Thoracic aorta (tissue), 2 donors: Measurements from ENCODE around the gene EIF2B4. TPM values are rescaled to one million over a fixed set of nuclear protein-coding genes. Genes with fewer than 3 reads are reported as not detected.

Experiments used
- ATAC-seq: fragments of 150-250 bp; one replicate; pipeline ENCODE4 v1.8.0; 2017; ENCODE audit warnings: low read depth; ENCODE audit not compliant: insufficient number of reproducible peaks, low FRiP score
- DNase-seq: peaks from one replicate; pipeline ENCODE4 v3.0.0-alpha.2; 2020; ENCODE audit warnings: low spot score
- H3K27ac ChIP-seq, 2 donors: fragments of 200-600 bp; sonication (generic); 1 replicate in 1 of 2; 2 replicates in 1 of 2; pipeline ENCODE4 v1.5.1; 2016; ENCODE audit warnings: mild to moderate bottlenecking in 2 of 2, moderate library complexity in 2 of 2
- H3K27me3 ChIP-seq: fragments of 200-600 bp; sonication (generic); replicated peaks from 2 replicates; pipeline ENCODE4 v1.6.0; 2016; ENCODE audit warnings: mild to moderate bottlenecking; ENCODE audit not compliant: insufficient read depth
- H3K36me3 ChIP-seq: fragments of 200-600 bp; sonication (generic); one replicate; pipeline ENCODE4 v1.5.1; 2016
- H3K4me1 ChIP-seq, 2 donors: fragments of 200-600 bp; sonication (generic); 1 replicate in 1 of 2; 2 replicates in 1 of 2; pipeline versions ENCODE4 v1.5.1 to v1.6.0; 2016; ENCODE audit warnings: low read depth in 2 of 2, mild to moderate bottlenecking in 1 of 2; ENCODE audit not compliant: control insufficient read depth in 1 of 2
- H3K4me3 ChIP-seq: fragments of 200-600 bp; sonication (generic); 2 replicates; pipeline ENCODE4 v1.5.1; 2016; ENCODE audit warnings: mild to moderate bottlenecking
- H3K9me3 ChIP-seq: fragments of 200-600 bp; sonication (generic); 2 replicates; pipeline ENCODE4 v1.5.1; 2016
- CTCF ChIP-seq: fragments of 200-600 bp; sonication (generic); IDR thresholded peaks from one replicate; pipeline ENCODE4 v1.5.1; 2019; ENCODE audit warnings: antibody characterized with exemption
- total RNA-seq, 2 donors: library from RNA; depleted of rRNA; stranded (reverse); fragments of >200 nt; gene quantifications; one replicate each; pipeline versions ENCODE4 v1.1.0 to v1.2.3, GENCODE V29; 2016

The EIF2B4 gene
- total RNA-seq = 10 to 100 TPM; 31.5 to 55.4 TPM

DNA sequence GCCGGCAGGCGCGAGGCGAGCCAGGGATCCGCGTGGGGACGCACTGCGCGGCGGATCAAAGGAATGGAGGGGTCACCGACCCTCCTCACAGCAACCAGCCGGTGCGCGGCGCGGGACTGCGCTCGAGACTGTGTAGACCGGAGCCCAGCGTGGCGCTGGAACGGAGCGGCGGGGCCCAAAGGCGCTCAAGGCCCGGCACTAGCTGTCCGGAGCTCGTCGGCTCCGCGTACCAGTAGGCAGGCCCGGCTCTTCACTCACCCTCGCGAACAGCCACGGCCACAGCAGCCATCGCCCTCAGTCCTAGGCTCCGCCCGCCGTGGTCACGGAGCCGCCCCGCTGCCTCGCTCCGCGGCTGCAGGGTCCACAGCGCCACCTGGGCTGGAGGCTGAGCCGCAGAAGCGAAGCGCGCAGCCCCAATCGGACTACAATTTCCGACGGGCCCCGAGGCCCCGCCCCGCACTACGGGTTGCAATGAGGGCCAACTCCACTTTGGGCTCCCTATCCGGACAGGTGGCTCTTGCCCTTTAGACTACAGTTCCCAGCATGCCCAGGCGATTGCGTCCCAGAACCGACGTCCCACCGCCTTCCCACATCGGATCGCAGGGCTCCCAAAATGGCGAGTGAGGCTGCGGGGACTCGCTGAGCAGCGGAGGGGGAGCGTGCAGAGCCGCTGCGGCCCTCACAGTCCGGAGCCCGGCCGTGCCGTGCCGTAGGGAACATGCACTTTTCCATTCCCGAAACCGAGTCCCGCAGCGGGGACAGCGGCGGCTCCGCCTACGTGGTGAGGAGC is at the start of gene EIF2B4, which contains the start of gene SNX17:
EIF2B4 (minus strand) TSS at position 313 of the 790 bp plus-strand sequence; CDS start at position 289, 24 bp downstream.
SNX17 (plus strand) TSS at position 591 of the 790 bp plus-strand sequence; CDS start at position 719, 128 bp downstream.
- Histone ChIP-seq H3K4me3 (peak within 1 kb of the TSS; percentile 84), H3K27me3 (no peaks in the 10 kb centered on the region), H3K36me3 (peaks cover 57% of the 10 kb centered on the region), H3K4me1 (peaks cover 18 to 26% of the 10 kb centered on the region in 2 donors), H3K9me3 (no peaks in the 10 kb centered on the region), H3K27ac (peak within 1 kb of the TSS; percentile 88 to 92)
- TF ChIP-seq CTCF = peak; percentile 50
- DNase-seq = peak; percentile 97
- ATAC-seq = peak; percentile 92

- no peak for ATAC-seq
- H3K36me3 ChIP-seq = no peaks in the 10 kb centered on the region
- H3K27me3 ChIP-seq = no peaks in the 10 kb centered on the region
- no peak overlapping the region for H3K4me3 ChIP-seq
- no peak for DNase-seq
- H3K9me3 ChIP-seq = no peaks in the 10 kb centered on the region
- H3K4me1 ChIP-seq = no peaks in the 10 kb centered on the region
- H3K27ac ChIP-seq = no peak overlapping the region
- TF ChIP-seq CTCF = no peak
Measured at GRCh38 chr2:27416151-27416550, 46.0 kb upstream of the EIF2B4 start.

DNA sequence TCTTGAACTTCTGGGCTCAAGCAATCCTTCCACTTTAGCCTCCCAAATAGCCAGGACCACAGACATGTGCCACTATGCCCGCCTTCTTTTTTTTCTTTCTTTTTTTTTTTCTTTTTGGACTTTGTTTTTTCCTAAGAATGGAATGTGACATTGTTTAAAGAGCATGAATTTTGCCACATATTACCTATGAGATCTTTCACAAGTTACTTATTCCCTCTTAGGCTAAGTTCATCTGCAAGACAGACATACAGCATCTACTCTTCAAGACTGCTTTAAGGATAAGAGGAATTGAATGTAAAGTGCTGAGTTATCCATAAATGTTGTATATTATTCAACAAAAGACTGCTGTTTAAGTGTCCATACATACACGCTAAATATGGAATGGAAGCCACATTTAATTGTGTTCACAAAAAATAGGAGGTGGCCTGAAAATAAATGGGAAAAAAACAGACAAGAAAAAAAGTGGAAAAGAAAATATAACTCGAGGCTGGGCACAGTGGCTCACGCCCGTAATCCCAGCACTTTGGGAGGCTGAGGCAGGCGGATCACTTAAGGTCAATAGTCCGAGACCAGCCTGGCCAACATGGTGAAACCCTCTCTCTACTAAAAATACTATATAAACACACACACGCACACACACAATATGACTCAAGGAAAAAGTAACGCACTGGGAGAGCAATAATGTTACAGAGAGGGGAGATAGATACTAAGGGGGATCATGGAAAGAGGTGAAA is 42.4 kb upstream of the EIF2B4 start:
- no peaks in the 10 kb centered on the region for H3K9me3 ChIP-seq
- peaks cover 12 to 17% of the 10 kb centered on the region in 2 donors for H3K4me1 ChIP-seq
- H3K4me3 ChIP-seq = no peak overlapping the region
- no peaks in the 10 kb centered on the region for H3K27me3 ChIP-seq
- DNase-seq (no peak), ATAC-seq (no peak)
- no peaks in the 10 kb centered on the region for H3K36me3 ChIP-seq
- no peak overlapping the region for H3K27ac ChIP-seq
- TF ChIP-seq CTCF = no peak

GRCh38 chr2:27409321-27410073 is 39.4 kb upstream of the EIF2B4 start, which contains the start of gene PPM1G:
TSS of gene PPM1G (minus strand) at chr2:27409591. CDS start at chr2:27409422, 169 bp downstream.
- peaks cover 5% of the 10 kb centered on the region for H3K36me3 ChIP-seq
- no peak for TF ChIP-seq CTCF
- ATAC-seq = peak; percentile 85
- H3K27ac ChIP-seq = peak within 1 kb of the TSS; percentile 78 to 85
- DNase-seq = peak; percentile 62
- H3K9me3 ChIP-seq = no peaks in the 10 kb centered on the region
- H3K27me3 ChIP-seq = no peaks in the 10 kb centered on the region
- H3K4me1 ChIP-seq = peaks cover 13 to 18% of the 10 kb centered on the region in 2 donors
- peak within 1 kb of the TSS; percentile 85 for H3K4me3 ChIP-seq
